ENCODE results near the gene DHRS3. TPM values are rescaled to one million over a fixed set of nuclear protein-coding genes. Genes with fewer than 3 reads are reported as not detected.
A peak's percentile ranks its signal among the peaks of the same experiment; 100 is the strongest.

The DHRS3 gene
- total RNA-seq, 2 donors from 2014 or later, result 9.2 to 9.8 TPM

GRCh38 chr1:12553963-12554362 is 64.0 kb downstream of the DHRS3 start:
- TF ChIP-seq CTCF (conservative IDR thresholded peaks at IDR 0.05), result no peak
- no peaks in the 10 kb centered on the region for H3K27me3 ChIP-seq (ENCODE audit: control insufficient read depth, insufficient read depth, low read length, poor library complexity, severe bottlenecking)
- no peak overlapping the region for H3K9ac ChIP-seq (ENCODE audit: extremely low read depth, low read length, poor library complexity, severe bottlenecking)
- peaks cover 3% of the 10 kb centered on the region for H3K27me3 Mint-ChIP-seq (ENCODE audit: insufficient read depth)
- H3K27ac ChIP-seq (ENCODE audit: low read depth, low read length), result no peak overlapping the region
- 87 to 100% methylated on average over 1 to 3 of the region's 3 CpGs for WGBS, 2 experiments (ENCODE audit: insufficient coverage in 1 of 2, insufficient read length in 1 of 2)
- H3K4me1 Mint-ChIP-seq, result peaks cover 2% of the 10 kb centered on the region
- H3K27ac Mint-ChIP-seq, result no peak overlapping the region
- H3K4me3 Mint-ChIP-seq, result no peak overlapping the region
- H3K9me3 ChIP-seq (ENCODE audit: control insufficient read depth, low read length), result peaks cover 5% of the 10 kb centered on the region
- no peak overlapping the region for H3K4me3 ChIP-seq (ENCODE audit: low read length)
- DNase-seq, result no peak
- H3K9me3 Mint-ChIP-seq, result peaks cover 11% of the 10 kb centered on the region
- no peaks in the 10 kb centered on the region for H3K4me1 ChIP-seq (ENCODE audit: control insufficient read depth, insufficient read depth, low read length)
- no peaks in the 10 kb centered on the region for H3K36me3 Mint-ChIP-seq (ENCODE audit: low read depth)
- no peaks in the 10 kb centered on the region for H3K36me3 ChIP-seq (ENCODE audit: control insufficient read depth, insufficient read depth, low read length)

GRCh38 chr1:12552951-12553921 is 64.8 kb downstream of the DHRS3 start:
- H3K9ac ChIP-seq (ENCODE audit: extremely low read depth, low read length, poor library complexity, severe bottlenecking), result no peak overlapping the region
- Mint-ChIP-seq H3K4me3 (no peak overlapping the region), H3K9me3 (peaks cover 10% of the 10 kb centered on the region), H3K27ac (no peak overlapping the region), H3K36me3 (ENCODE audit: low read depth) (no peaks in the 10 kb centered on the region), H3K4me1 (peaks cover 2% of the 10 kb centered on the region), H3K27me3 (ENCODE audit: insufficient read depth) (no peaks in the 10 kb centered on the region)
- 86 to 90% methylated on average over 11 to 16 of the region's 16 CpGs for whole genome bisulfite sequencing, 2 experiments (ENCODE audit: insufficient coverage in 1 of 2, insufficient read length in 1 of 2)
- peak overlapping the region; percentile 57 for H3K27ac ChIP-seq (ENCODE audit: low read depth, low read length)
- no peaks in the 10 kb centered on the region for H3K4me1 ChIP-seq (ENCODE audit: control insufficient read depth, insufficient read depth, low read length)
- H3K4me3 ChIP-seq (ENCODE audit: low read length), result no peak overlapping the region
- H3K27me3 ChIP-seq (ENCODE audit: control insufficient read depth, insufficient read depth, low read length, poor library complexity, severe bottlenecking), result no peaks in the 10 kb centered on the region
- H3K9me3 ChIP-seq (ENCODE audit: control insufficient read depth, low read length), result peaks cover 5% of the 10 kb centered on the region
- DNase-seq, result peak; percentile 62
- no peaks in the 10 kb centered on the region for H3K36me3 ChIP-seq (ENCODE audit: control insufficient read depth, insufficient read depth, low read length)
- TF ChIP-seq CTCF (conservative IDR thresholded peaks at IDR 0.05), result no peak

GRCh38 chr1:12552111-12552888 is 65.7 kb downstream of the DHRS3 start:
- H3K9me3 ChIP-seq (ENCODE audit: control insufficient read depth, low read length), result peaks cover 1% of the 10 kb centered on the region
- H3K36me3 Mint-ChIP-seq (ENCODE audit: low read depth), result no peaks in the 10 kb centered on the region
- no peaks in the 10 kb centered on the region for H3K27me3 ChIP-seq (ENCODE audit: control insufficient read depth, insufficient read depth, low read length, poor library complexity, severe bottlenecking)
- no peak for TF ChIP-seq CTCF (conservative IDR thresholded peaks at IDR 0.05)
- H3K36me3 ChIP-seq (ENCODE audit: control insufficient read depth, insufficient read depth, low read length), result no peaks in the 10 kb centered on the region
- H3K9me3 Mint-ChIP-seq, result peaks cover 5% of the 10 kb centered on the region
- H3K4me1 Mint-ChIP-seq, result peaks cover 2% of the 10 kb centered on the region
- no peak overlapping the region for H3K27ac Mint-ChIP-seq
- WGBS, 2 experiments (ENCODE audit: insufficient coverage in 1 of 2, insufficient read length in 1 of 2), result 93 to 94% methylated on average over 19 to 27 of the region's 27 CpGs
- H3K4me3 ChIP-seq (ENCODE audit: low read length), result no peak overlapping the region
- DNase-seq, result no peak
- peaks cover 3% of the 10 kb centered on the region for H3K27me3 Mint-ChIP-seq (ENCODE audit: insufficient read depth)
- H3K9ac ChIP-seq (ENCODE audit: extremely low read depth, low read length, poor library complexity, severe bottlenecking), result no peak overlapping the region
- no peak overlapping the region for H3K27ac ChIP-seq (ENCODE audit: low read depth, low read length)
- H3K4me1 ChIP-seq (ENCODE audit: control insufficient read depth, insufficient read depth, low read length), result no peaks in the 10 kb centered on the region
- no peak overlapping the region for H3K4me3 Mint-ChIP-seq

Data from endodermal cell (in vitro differentiated cells).